Measurements from ENCODE around the gene ARHGAP44.
"Not testable (repeated sequence)": the region's sequence is repeated elsewhere in the genome, so short reads cannot be mapped to it uniquely, and the experiment has no call there.

The ARHGAP44 gene

GRCh38 chr17:12964840-12965239 is 175.5 kb downstream of the ARHGAP44 start:
- DNase-seq (ENCODE audit: low spot score), result no peak

DNA sequence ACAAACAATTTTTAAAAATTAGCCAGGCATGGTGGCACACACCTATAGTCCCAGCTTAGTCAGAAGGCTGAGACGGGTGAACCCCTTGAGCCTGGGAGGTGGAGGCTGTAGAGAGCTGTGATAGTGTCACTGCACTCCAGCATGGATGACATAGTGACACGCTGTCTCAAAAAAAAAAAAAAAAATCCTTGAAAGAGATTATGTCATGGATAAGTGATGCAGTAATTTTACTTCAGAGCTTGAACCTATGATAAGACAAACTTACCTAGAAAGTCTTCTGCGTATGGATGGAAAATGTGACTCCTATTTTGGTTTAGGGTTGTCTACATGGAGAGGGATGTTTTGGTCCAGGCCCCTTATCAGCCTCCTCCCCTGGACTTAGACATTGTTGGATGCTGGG is 176.7 kb downstream of the ARHGAP44 start:
- DNase-seq (ENCODE audit: low spot score), result no peak

DNA sequence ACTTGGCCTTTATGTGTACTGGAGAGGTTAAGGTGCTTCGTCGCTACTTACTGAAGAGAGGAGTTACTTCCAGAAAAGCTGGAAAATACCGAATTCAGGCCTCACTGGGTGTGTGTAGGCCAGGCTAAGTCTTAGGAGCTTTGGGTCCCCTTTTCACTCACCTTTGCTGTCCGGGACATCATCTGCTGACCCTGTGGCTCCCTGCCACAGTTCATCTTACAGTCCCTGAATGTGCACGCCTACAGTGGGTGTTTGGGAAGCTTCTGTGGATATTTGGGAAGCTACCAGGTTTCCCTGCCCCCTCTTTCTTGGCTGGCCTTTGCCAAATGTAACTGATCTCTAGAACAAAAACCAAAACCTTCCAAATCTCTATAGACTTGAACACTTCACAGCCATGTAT is 177.1 kb downstream of the ARHGAP44 start:
- no peak for DNase-seq (ENCODE audit: low spot score)

- DNase-seq (ENCODE audit: low spot score), result no peak
Measured at GRCh38 chr17:12967962-12968361, 178.7 kb downstream of the ARHGAP44 start.

GRCh38 chr17:12973496-12974004 is 184.3 kb downstream of the ARHGAP44 start:
- no peak for DNase-seq (ENCODE audit: low spot score)

DNA sequence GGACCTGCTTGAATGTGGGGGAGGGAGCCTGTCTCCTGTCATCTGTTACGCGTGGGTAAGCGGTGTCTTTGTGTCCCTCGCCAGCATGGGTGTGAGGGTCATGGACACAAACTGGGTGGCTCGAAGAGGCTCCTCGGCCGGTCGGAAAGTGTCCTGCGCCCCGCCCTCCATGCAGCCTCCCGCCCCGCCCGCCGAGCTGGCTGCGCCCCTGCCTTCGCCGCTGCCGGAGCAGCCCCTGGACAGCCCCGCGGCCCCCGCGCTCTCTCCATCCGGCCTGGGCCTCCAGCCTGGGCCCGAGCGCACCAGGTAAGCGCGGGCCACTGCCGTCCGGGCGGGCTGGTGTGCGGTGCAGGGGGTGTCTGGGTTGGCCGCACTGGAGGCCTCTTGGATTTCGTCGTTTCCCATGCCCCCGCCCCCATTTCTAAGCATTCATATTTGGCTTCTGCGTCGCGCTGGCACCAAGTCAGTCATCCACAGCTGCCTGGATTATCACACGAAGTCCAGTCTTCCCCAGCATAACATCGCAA is 184.8 kb downstream of the ARHGAP44 start:
- no peak for DNase-seq (ENCODE audit: low spot score)

DNA sequence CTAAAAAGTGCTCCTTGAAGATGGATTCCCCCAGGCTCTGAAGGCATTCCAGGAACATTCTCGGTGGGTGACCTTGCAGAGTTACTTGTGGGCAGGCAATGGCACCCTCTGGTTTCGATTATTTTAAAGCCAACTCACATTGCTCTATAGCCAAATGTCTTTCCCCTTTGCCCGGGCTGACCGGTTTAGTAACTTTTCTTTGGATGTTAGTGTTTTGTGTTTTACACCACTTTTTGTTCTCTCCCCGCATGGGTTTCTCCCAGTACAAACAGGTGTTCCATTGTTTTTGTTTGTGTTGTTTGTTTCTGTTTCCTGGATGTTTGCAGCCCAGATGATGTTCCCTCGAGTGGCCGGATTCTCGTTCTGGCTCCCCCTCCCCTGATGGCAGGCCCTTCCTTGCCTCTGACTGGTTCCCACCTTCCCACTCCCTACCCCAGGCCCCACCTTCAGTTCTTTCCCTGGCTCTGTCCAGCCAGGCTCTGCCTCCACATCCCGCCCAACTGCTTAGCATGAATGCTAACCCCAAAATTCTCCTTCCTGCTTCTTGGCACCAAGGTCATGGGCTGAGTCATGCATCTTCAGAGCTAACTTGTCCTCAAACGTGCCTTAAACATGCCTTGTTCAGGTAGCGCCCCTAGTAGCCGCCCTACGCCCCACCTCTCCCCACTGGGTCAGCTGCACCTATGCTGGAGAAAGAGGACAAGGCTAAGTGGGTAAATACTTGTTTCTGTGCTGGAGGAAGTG is 187.9 kb downstream of the ARHGAP44 start:
- no peak for DNase-seq (ENCODE audit: low spot score)

DNA sequence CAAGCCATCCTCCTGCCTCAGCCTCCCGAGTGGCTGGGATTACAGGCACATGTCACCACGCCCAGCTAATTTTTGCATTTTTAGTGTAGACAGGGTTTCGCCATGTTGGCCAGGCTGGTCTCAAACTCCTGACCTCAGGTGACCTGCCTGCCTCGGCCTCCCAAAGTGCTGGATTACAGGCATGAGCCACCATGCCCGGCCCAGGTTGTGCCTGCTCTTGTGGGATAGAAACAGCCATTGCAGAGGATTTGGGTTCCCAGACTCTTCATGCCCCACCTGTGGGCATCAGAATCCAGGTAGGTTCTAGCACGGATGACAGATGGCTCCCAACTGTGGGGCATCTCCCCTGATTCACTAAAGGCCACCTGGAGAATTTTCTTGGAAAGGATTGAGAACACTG is 189.5 kb downstream of the ARHGAP44 start:
- not testable (repeated sequence) for DNase-seq (ENCODE audit: low spot score)

- no peak for DNase-seq (ENCODE audit: low spot score)
Measured at GRCh38 chr17:12979246-12979645, 189.9 kb downstream of the ARHGAP44 start.

- no peak for DNase-seq (ENCODE audit: low spot score)
Measured at GRCh38 chr17:12979826-12980500, 190.7 kb downstream of the ARHGAP44 start.

GRCh38 chr17:12982224-12982623 is 192.9 kb downstream of the ARHGAP44 start:
- no peak for DNase-seq (ENCODE audit: low spot score)

DNA sequence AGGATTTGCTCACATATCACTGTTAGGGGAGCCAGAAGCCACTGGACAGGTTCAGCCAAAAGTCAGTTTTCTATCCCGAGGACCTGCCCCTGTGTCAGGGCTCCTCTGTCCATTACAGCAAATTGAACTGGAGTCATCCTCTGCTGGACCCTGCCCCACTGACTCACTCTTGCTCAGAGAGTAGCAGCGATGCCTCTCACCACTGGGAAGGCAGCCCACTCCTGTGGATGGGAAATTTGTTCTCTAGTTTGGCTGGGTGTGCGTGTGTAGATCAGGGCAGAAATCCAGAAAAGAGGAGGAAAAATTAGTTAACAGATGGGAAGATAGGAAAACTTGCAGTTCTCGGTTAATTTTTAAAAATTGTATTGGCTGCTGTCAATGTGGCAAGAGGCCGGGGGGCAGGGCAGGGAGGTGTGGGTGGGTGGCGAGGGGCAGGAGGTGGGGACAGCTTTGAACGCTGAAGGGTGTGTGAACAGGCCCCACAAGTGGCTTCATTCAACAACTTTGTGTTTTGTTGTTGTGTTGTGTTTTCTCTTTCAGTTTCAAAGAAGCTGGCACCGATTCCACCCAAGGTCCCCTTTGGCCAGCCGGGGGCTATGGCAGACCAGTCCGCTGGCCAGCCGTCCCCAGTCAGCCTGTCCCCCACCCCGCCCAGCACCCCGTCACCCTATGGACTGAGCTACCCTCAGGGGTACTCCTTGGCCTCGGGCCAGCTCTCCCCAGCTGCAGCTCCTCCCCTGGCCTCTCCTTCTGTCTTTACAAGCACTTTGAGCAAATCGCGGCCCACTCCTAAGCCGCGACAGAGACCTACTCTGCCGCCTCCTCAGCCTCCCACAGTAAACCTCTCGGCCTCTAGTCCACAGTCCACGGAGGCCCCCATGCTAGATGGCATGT is 194.9 kb downstream of the ARHGAP44 start:
- DNase-seq (ENCODE audit: low spot score), result no peak

GRCh38 chr17:12985431-12986293 is 196.4 kb downstream of the ARHGAP44 start:
- DNase-seq (ENCODE audit: low spot score), result no peak

DNA sequence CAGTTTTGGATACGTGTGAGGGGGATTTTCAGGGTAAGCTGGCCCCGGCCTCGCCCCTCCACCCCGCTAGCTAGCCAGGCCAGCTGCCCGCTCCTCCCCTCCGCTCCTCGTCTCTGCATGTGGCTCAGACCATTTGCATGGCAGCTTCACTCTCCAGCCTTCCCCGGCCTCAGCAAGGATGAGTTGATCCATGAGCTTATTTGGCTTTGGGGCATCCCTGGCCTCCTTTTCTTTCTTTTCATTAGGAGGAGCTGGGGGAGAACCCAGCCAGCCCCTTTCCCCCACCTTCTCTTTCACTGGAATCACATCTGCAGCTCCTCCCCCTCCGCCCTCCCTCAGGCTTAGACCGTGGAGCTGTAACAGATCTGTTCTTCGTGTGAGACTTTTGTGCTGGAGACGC is 197.8 kb downstream of the ARHGAP44 start:
- DNase-seq (ENCODE audit: low spot score), result no peak

DNA sequence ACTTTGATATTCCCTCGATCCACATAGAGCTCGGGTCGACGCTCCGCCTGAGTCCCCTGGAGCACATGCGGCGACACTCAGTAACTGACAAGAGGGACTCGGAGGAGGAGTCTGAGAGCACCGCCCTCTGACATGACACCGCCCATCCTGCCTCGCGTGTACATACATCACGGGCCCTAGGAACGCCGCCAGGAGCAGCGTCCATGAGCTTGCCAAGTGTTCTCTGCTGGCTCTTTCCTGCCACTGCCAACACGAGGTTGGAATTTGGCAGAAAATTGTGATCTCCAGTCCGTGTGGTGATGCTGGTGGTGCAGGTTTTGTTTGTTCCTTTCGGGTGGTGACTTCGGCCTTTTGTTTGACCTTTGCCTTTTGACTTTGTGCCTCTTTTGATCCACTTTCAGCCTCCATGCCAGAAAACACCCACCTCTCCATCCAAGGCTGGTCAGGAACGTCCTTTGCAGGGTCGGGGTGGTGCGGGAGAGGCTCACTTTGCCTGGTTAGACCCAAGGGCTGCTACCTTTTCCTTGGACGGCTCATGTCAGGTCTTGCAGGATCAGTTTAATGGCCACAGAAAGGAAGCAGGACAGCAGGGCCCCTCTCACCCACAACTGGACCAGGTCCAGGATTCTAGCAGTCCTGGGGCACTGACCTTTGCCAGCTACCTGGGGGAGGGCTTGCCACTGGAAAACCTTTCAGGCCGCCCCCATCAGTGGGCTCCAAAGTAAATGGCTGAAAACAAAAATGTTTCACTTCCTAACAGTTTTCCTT is 200.9 kb downstream of the ARHGAP44 start:
- DNase-seq (ENCODE audit: low spot score), result no peak

DNA sequence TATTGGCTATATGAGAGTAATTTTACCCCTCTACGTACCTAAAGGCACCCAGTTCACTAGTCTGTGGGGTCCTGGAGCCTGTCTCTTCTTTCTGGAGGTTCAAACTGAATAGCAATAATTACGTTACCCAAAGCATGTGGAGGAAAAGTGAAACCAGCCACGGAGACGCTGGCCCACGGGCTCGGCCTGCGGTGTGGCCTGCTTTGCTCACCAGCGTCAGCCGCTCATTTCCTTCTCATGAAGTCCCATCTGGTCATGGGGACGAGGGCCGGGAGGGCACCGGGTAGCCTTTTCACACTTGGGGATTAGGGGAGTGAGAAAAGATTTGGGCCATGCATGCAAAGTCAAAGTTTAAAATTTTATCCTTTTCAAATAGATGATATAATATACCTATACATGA is 201.6 kb downstream of the ARHGAP44 start:
- DNase-seq (ENCODE audit: low spot score), result no peak

DNA sequence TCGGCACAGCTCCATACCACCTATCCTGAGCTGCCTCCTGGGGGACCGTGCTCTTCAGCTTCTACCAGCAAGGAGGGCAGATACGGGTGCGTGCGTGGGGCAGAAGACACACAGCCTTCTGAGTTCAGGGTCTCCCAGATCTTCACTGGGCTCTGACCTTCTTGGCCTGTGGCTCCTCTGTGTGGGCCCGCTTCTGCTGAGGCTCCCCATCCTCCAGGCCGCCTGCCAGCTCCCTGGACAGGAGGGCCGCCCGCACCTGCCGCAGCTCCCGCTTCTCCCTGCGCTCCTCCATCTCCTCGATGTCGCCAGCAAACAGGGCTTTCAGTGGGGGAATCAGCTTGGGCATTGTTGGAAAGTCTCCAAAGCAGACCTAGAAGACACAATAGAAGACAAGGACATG is 203.4 kb downstream of the ARHGAP44 start:
- no peak for DNase-seq (ENCODE audit: low spot score)

DNA sequence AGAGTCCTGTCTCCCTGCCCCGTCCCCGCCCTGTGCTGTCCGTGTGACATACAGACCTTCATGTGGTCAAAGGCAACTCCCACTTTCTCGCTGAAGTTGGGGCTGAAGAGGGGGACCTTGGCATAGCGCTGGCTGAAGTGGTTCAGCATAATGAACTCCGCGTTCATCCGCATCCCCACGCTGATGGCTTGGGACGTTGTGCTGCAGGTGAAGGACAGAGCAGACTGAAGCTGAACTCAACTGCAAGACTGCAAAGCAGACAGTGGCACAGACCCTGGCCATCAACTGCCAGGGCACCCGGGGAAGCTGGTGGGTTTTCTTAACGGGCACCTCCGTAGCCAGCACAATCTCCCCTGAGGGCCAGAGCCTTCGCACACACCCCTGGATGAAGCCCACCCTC is 204.3 kb downstream of the ARHGAP44 start:
- DNase-seq (ENCODE audit: low spot score), result no peak

DNA sequence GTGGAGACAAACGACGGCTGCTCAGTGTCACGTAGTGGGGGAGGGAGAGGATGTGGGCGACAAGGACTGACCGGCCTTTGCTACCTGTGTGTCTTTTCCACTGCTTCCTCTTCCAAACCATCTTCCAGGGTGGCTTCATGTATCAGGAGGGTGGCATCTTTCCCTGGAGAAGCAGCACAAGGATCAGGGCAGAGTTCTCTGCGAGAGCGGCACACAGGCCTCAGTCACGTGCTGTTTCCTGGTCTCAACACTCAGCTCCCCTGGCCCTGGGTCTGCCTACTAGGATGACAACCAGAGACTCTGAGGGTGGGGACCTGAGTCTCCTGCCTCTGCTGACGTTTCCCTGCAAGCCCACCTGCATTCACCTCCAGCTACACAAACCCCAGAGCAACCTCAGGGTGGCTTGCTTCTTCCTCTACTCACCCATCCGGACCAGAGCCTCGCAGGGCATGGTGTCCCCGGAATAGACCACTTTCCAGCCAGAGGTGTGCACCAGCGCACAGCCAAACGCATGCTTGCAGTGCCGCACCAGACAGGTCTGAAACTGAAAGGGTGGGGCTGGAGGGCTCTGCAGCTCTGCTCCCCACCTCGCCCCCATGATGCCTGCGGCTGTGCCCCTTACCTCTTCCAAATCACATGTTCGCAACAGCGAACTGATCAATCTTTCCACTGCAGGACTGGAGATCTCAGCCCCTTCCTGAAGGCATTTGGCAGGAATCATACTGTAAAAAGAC is 205.2 kb downstream of the ARHGAP44 start:
- no peak for DNase-seq (ENCODE audit: low spot score)

Measured in germinal center (tissue), 1 donor.